ENCODE results near the gene TPX2. TPM values are rescaled to one million over a fixed set of nuclear protein-coding genes. Genes with fewer than 3 reads are reported as not detected.

TPX2 gene
- total and polyA plus RNA-seq, 2 of the 8 experiments (the other 6 are each of a cell fraction or from before 2014, with no cell fraction given) = 43.6 to 125 TPM

DNA sequence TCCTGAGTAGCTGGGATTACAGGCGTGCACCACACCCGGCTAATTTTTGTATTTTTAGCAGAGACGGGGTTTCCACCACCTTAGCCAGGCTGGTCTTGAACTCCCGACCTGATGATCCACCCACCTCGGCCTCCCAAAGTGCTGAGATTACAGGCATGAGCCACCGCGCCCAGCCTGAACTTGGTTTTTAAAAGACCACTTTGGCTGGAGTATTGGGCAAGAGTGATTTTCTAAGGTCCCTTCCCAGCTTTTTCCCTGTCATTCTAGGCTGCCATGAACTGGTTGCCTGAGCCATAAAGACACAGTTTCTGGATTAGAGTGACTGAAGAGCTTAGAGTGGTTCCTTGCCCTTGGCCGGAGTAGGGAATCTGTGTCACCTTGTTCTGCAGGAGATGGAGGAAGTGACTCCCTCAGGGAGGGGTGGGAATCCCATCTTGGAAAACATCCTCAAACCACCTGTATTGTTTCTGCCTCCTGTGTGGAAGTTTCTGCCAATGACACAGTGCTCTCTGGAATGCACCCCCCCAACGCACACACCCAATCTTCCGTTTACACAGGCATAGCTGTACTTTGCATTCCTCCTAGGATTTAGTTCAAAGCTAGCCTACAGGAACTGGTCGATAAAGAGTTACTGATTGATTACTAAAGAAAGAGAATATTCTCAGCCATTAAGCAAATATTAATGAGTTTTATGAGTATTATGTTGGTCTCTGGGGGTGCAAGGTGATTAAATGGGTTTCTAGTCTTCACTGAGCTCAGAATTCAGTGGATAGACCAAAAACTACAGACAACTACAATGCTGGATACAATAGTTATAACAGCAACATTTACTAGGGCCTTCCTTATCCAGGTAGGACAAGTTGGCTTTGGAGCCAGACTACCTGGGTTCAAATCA lies 34.6 kb upstream of the TPX2 start:
- Histone ChIP-seq H3K4me1 (replicated peaks in 1 of 4; ENCODE audit: control insufficient read depth in 3 of 4, insufficient read depth in 4 of 4, low read length in 3 of 4) (peaks cover 6 to 17% (median 14%) of the 10 kb centered on the region in 4 experiments), H3K27ac (ENCODE audit: low read depth, low read length) (peak overlapping the region; percentile 32; the same call in 1 of the 2 replicates), H3K79me2 (ENCODE audit: control insufficient read depth in 1 of 2, insufficient read depth in 2 of 2, low read length in 2 of 2) (peaks cover 3 to 67% of the 10 kb centered on the region in 2 experiments; a peak in 3 of 4 replicates), H4K20me1 (replicated peaks in 1 of 2; ENCODE audit: control insufficient read depth in 1 of 2, insufficient read depth in 2 of 2, low read length in 2 of 2) (peaks cover 2 to 14% of the 10 kb centered on the region in 2 experiments), H3K9me3 (ENCODE audit: insufficient read depth in 2 of 2, low read depth in 1 of 2, low read length in 1 of 2) (no peaks in the 10 kb centered on the region), H3K14ac (ENCODE audit: insufficient read length) (no peak overlapping the region), H3K79me1 (ENCODE audit: low read depth, low read length) (peaks cover 5% of the 10 kb centered on the region), H3K36me3 (ENCODE audit: control insufficient read depth in 2 of 4, insufficient read depth in 4 of 4, low read length in 3 of 4) (peaks cover 6 to 12% (median 8%) of the 10 kb centered on the region in 4 experiments; a peak in 5 of 8 replicates), H2BK12ac (ENCODE audit: low read depth, low read length) (no peak overlapping the region), H3K4me2 (ENCODE audit: insufficient read depth in 1 of 2, low read depth in 2 of 2, low read length in 2 of 2) (no peak overlapping the region), H3K56ac (replicated peaks; ENCODE audit: insufficient read length, low read depth, low read length) (no peak overlapping the region), H4K91ac (replicated peaks; ENCODE audit: insufficient read length, low read length) (no peak overlapping the region), H3K4me3 (ENCODE audit: extremely low read depth in 1 of 4, insufficient read depth in 2 of 4, low read depth in 3 of 4, low read length in 4 of 4) (no peak overlapping the region), H3K23ac (ENCODE audit: insufficient read length) (no peak overlapping the region), H2AFZ (ENCODE audit: low read length) (no peak overlapping the region), H4K8ac (ENCODE audit: extremely low read depth, insufficient read depth, low read length) (no peak overlapping the region), H3K18ac (ENCODE audit: extremely low read depth, low read length) (no peak overlapping the region), H2BK120ac (replicated peaks; ENCODE audit: low read depth, low read length) (no peak overlapping the region), H3K23me2 (ENCODE audit: low read depth, low read length) (no peaks in the 10 kb centered on the region), H4K5ac (ENCODE audit: insufficient read length, low read depth, low read length) (no peak overlapping the region), H3K27me3 (replicated peaks in 1 of 4; ENCODE audit: control insufficient read depth in 3 of 4, extremely low read depth in 1 of 4, insufficient read depth in 3 of 4, low read length in 3 of 4) (no peaks in the 10 kb centered on the region), H2BK20ac (ENCODE audit: low read length) (no peak overlapping the region), H2BK5ac (ENCODE audit: low read depth, low read length) (no peak overlapping the region), H3K4ac (replicated peaks; ENCODE audit: insufficient read length, low read depth, low read length) (no peak overlapping the region), H2AK5ac (ENCODE audit: low read depth, low read length) (no peak overlapping the region), H2BK15ac (ENCODE audit: low read length) (no peak overlapping the region), H3K9ac (replicated peaks in 1 of 4; ENCODE audit: extremely low read depth in 1 of 4, low read depth in 3 of 4, low read length in 3 of 4) (no peak overlapping the region)
- FAIRE-seq (no peak), DNase-seq (ENCODE audit: low read depth in 1 of 2, low spot score in 2 of 2) (no peak)
- TF ChIP-seq TEAD4 (IDR thresholded peaks at IDR 0.05; ENCODE audit: low read depth, low read length) (peak; percentile 62), SUZ12 (IDR thresholded peaks at IDR 0.05; ENCODE audit: low read length) (no peak)
- ChIA-PET CTCF (ENCODE audit: partially characterized antibody) (interaction anchor here (0.5 to 4.2 kb wide), 8 partner anchors 8 to 137 kb away, joined by 3 to 15 read pairs (median 6); partner anchors contain the start of gene BCL2L1), POLR2A (ENCODE audit: partially characterized antibody) (interaction anchor here (0.9 to 2.9 kb wide), 10 partner anchors 10 to 60 kb away, joined by 3 to 17 read pairs (median 4); partner anchors contain the start of gene BCL2L1)
- WGBS, 2 experiments (ENCODE audit: extremely low coverage in 1 of 2, insufficient coverage in 1 of 2, insufficient read length in 1 of 2, insufficient replicate concordance in 2 of 2, low coverage in 1 of 2, low lambda C conversion rate in 2 of 2, missing lambda C conversion rate in 1 of 2) = 93% methylated on average over 11 of the region's 11 CpGs; no CpG with 5 or more reads in 1 of the 2 experiments
